GM12878 (cell line): Measurements from ENCODE around the gene CHN1. TPM values are rescaled to one million over a fixed set of nuclear protein-coding genes. Genes with fewer than 3 reads are reported as not detected.

Source experiments
- ATAC-seq: fragments of 200-7000 bp; cut with Tn5 transposase; 3 replicates; pipeline ENCODE4 v1.9.1; 2020; ENCODE audit warnings: mild to moderate bottlenecking, moderate library complexity
- BruUV-seq: library from RNA; stranded (reverse); fragments of 400-500 nt; replicated peaks from 2 replicates; lab custom pipeline; 2021; lab: Mats Ljungman, UMichigan
- CTCF ChIA-PET: fragments of 300-600 bp; sonication (Branson Sonifier 250); formaldehyde crosslinking; extraction: SDS; loops from one replicate; lab custom pipeline; 2021; ENCODE audit warnings: inconsistent platforms; lab: Yijun Ruan, JAX
- POLR2A ChIA-PET: fragments of 350-600 bp; formaldehyde crosslinking; extraction: SDS; loops from one replicate; lab custom pipeline; 2021; ENCODE audit warnings: inconsistent platforms; lab: Charles Lee
- RAD21 ChIA-PET: fragments of 300-600 bp; sonication (Branson Sonifier 250); formaldehyde crosslinking; loops from one replicate; lab custom pipeline; 2023; ENCODE audit warnings: antibody characterized with exemption; ENCODE audit not compliant: unreplicated experiment; lab: Charles Lee
- SMC1A ChIA-PET: fragments of 300-600 bp; sonication (Branson Sonifier 250); formaldehyde crosslinking; loops from one replicate; lab custom pipeline; 2023; ENCODE audit not compliant: unreplicated experiment, uncharacterized antibody; lab: Charles Lee
- DNase-seq: peaks from one replicate; pipeline ENCODE4 v3.0.0-alpha.2; 2011; ENCODE audit warnings: low read depth, low spot score
- FAIRE-seq: peaks from 3 replicates; lab custom pipeline; 2011; peaks lifted over from hg19 to GRCh38; lab: Jason Lieb, UNC
- H2AFZ ChIP-seq: 2 replicates; pipeline ENCODE4 v1.6.0; 2011; ENCODE audit warnings: low read depth, low read length, control low read depth; ENCODE audit not compliant: control insufficient read depth
- H3K27ac ChIP-seq: 2 replicates; pipeline ENCODE4 v1.5.1; 2011; ENCODE audit warnings: control low read depth; ENCODE audit not compliant: control insufficient read depth, insufficient read depth
- H3K27me3 ChIP-seq, 2 experiments: replicated peaks in 1 of 2; 2 replicates each; pipeline versions ENCODE4 v1.6.0 to v1.6.1; 2011; ENCODE audit warnings: low read length in 1 of 2; ENCODE audit not compliant: control insufficient read depth in 2 of 2, insufficient read depth in 2 of 2
- H3K36me3 ChIP-seq, 2 experiments: 2 replicates each; pipeline ENCODE4 v1.5.1; 2011; ENCODE audit warnings: low read length in 1 of 2; ENCODE audit not compliant: control insufficient read depth in 2 of 2, insufficient read depth in 2 of 2
- H3K4me1 ChIP-seq: 2 replicates; pipeline ENCODE4 v1.6.1; 2011; ENCODE audit warnings: mild to moderate bottlenecking, low read length, moderate library complexity, mixed read lengths; ENCODE audit not compliant: control insufficient read depth, insufficient read depth
- H3K4me2 ChIP-seq: 2 replicates; pipeline ENCODE4 v1.6.0; 2011; ENCODE audit warnings: control low read depth; ENCODE audit not compliant: control insufficient read depth, insufficient read depth
- H3K4me3 ChIP-seq: fragments of 200-600 bp; sonication (generic); 2 replicates; pipeline ENCODE4 v1.5.1; 2016
- H3K79me2 ChIP-seq: 2 replicates; pipeline ENCODE4 v1.6.0; 2011; ENCODE audit warnings: low read length; ENCODE audit not compliant: control insufficient read depth, insufficient read depth
- H3K9ac ChIP-seq: 2 replicates; pipeline ENCODE4 v1.8.0; 2011; ENCODE audit warnings: low read length, control low read depth, mixed read lengths; ENCODE audit not compliant: control insufficient read depth, insufficient read depth
- H3K9me3 ChIP-seq: replicated peaks from 3 replicates; pipeline ENCODE4 v1.5.1; 2011; ENCODE audit warnings: mild to moderate bottlenecking, low read length; ENCODE audit not compliant: control insufficient read depth, insufficient read depth
- H4K20me1 ChIP-seq: 2 replicates; pipeline ENCODE4 v1.6.0; 2011; ENCODE audit not compliant: control insufficient read depth, insufficient read depth
- BMI1 ChIP-seq: fragments of 450-650 bp; IDR thresholded peaks from 2 replicates; pipeline ENCODE4 v1.6.1; 2016; ENCODE audit warnings: mild to moderate bottlenecking, moderate library complexity, borderline replicate concordance
- CHD2 ChIP-seq: IDR thresholded peaks from 2 replicates; pipeline ENCODE4 v1.6.1; 2011; ENCODE audit warnings: low read depth, low read length, improper control_type of control experiment, borderline replicate concordance
- E2F8 ChIP-seq: fragments of 450-650 bp; IDR thresholded peaks from 2 replicates; pipeline ENCODE4 v1.6.1; 2018; ENCODE audit warnings: mild to moderate bottlenecking, low read depth, moderate library complexity; ENCODE audit not compliant: partially characterized antibody
- NBN ChIP-seq: fragments of 450-650 bp; IDR thresholded peaks from 2 replicates; pipeline ENCODE4 v1.6.1; 2016
- NFYB ChIP-seq: IDR thresholded peaks from 2 replicates; pipeline ENCODE4 v1.6.1; 2011; ENCODE audit warnings: low read depth, mild to moderate bottlenecking, low read length, improper control_type of control experiment, moderate library complexity; ENCODE audit not compliant: insufficient read depth
- NR2C1 ChIP-seq: fragments of 450-650 bp; IDR thresholded peaks from 2 replicates; pipeline ENCODE4 v1.6.1; 2017; ENCODE audit warnings: antibody characterized with exemption, mild to moderate bottlenecking, moderate library complexity
- NRF1 ChIP-seq: conservative IDR thresholded peaks from 2 replicates; pipeline ENCODE4 v1.6.1; 2011; ENCODE audit warnings: mild to moderate bottlenecking, low read depth, low read length, improper control_type of control experiment
- PBX3 ChIP-seq: IDR thresholded peaks from 2 replicates; pipeline ENCODE4 v1.6.1; 2011; ENCODE audit warnings: mild to moderate bottlenecking, low read depth, low read length, moderate library complexity; ENCODE audit not compliant: insufficient replicate concordance
- ZBED1 ChIP-seq: IDR thresholded peaks from 2 replicates; pipeline ENCODE4 v1.6.1; 2016; ENCODE audit warnings: borderline replicate concordance
- ZNF24 ChIP-seq: fragments of 450-650 bp; IDR thresholded peaks from 2 replicates; pipeline ENCODE4 v1.6.1; 2017; ENCODE audit warnings: antibody characterized with exemption, mild to moderate bottlenecking
- ZNF592 ChIP-seq: fragments of 450-650 bp; IDR thresholded peaks from 2 replicates; pipeline ENCODE4 v1.6.1; 2017; ENCODE audit warnings: mild to moderate bottlenecking, moderate library complexity
- WGBS: methylation state at CpG from one replicate; pipeline ENCODE4 v1.1.6; 2016; ENCODE audit warnings: low lambda C conversion rate; ENCODE audit not compliant: insufficient replicate concordance, insufficient coverage; ENCODE audit errors: missing lambda C conversion rate; 5-methylcytosine and 5-hydroxymethylcytosine counted together
- in situ Hi-C: fragments of 300-500 bp; cut with MboI; formaldehyde crosslinking; loops from 9 replicates; pipeline ENCODE4 v1.14.3; 2018; ENCODE audit warnings: mixed read lengths
- intact Hi-C: fragments of 100-400 bp; cut with micrococcal nuclease; formaldehyde crosslinking; loops from one replicate; pipeline ENCODE4 v1.14.2; 2022; ENCODE audit not compliant: unreplicated experiment
- polyA plus RNA-seq, 11 experiments: library from polyadenylated mRNA; depleted of rRNA in 4 of 11; unstranded in 6 of 11; stranded (reverse) in 5 of 11; fragments of >200 nt; fragmentation: Nextera tagmentation in 4 of 11; fragmentation: Illumina TruSeq in 1 of 11; extraction: Ambion mirVana in 4 of 11; extraction: Trizol in 1 of 11; gene quantifications; 1 replicate in 1 of 11; 2 replicates in 10 of 11; pipeline versions ENCODE4 v1.2.1 to v1.2.3, GENCODE V29; 2011 to 2016; ENCODE audit warnings: inconsistent platforms in 2 of 11, missing spikeins in 2 of 11, low read depth in 1 of 11
- total RNA-seq, 4 experiments: library from RNA; depleted of rRNA in 3 of 4; stranded (reverse); fragments of >200 nt in 3 of 4; fragmentation: Illumina TruSeq in 1 of 4; extraction: Trizol in 1 of 4; gene quantifications; 2 replicates each; pipeline versions ENCODE4 v1.2.1 to v1.2.3, GENCODE V29; 2013 to 2021
- TF ChIP-seq, protein P1 (sequence below): fragments of 150-350 bp; IDR thresholded peaks from 2 replicates; pipeline ENCODE4 v1.6.1; 2016; ENCODE audit warnings: low read depth, low read length

The CHN1 gene
- total and polyA plus RNA-seq, 10 of the 15 experiments (the other 5 are each of a cell fraction or from before 2014, with no cell fraction given) = 0.18 to 0.92 (median 0.53) TPM; not detected in 1

- TF ChIP-seq ZNF592 (no peak), CHD2 (no peak), BMI1 (no peak), ZNF24 (no peak), ZBED1 (no peak), NFYB (no peak), PBX3 (no peak)
Measured at GRCh38 chr2:174979996-174980395, 25.2 kb downstream of the CHN1 start (continued).

- CTCF ChIA-PET = no interaction called here
- intact Hi-C loops = no loop called here
- no TSS peak for BruUV-seq
- no peaks in the 10 kb centered on the region for H3K79me2 ChIP-seq
- ATAC-seq = no peak
- in situ Hi-C loops = no loop called here
- no peak for TF ChIP-seq NRF1
- TF ChIP-seq, protein P1, sequence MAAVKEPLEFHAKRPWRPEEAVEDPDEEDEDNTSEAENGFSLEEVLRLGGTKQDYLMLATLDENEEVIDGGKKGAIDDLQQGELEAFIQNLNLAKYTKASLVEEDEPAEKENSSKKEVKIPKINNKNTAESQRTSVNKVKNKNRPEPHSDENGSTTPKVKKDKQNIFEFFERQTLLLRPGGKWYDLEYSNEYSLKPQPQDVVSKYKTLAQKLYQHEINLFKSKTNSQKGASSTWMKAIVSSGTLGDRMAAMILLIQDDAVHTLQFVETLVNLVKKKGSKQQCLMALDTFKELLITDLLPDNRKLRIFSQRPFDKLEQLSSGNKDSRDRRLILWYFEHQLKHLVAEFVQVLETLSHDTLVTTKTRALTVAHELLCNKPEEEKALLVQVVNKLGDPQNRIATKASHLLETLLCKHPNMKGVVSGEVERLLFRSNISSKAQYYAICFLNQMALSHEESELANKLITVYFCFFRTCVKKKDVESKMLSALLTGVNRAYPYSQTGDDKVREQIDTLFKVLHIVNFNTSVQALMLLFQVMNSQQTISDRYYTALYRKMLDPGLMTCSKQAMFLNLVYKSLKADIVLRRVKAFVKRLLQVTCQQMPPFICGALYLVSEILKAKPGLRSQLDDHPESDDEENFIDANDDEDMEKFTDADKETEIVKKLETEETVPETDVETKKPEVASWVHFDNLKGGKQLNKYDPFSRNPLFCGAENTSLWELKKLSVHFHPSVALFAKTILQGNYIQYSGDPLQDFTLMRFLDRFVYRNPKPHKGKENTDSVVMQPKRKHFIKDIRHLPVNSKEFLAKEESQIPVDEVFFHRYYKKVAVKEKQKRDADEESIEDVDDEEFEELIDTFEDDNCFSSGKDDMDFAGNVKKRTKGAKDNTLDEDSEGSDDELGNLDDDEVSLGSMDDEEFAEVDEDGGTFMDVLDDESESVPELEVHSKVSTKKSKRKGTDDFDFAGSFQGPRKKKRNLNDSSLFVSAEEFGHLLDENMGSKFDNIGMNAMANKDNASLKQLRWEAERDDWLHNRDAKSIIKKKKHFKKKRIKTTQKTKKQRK = no peak
- no peak for TF ChIP-seq NBN
- TF ChIP-seq NR2C1 = no peak
- no peak for TF ChIP-seq E2F8
- TF ChIP-seq, all 136 proteins: peak for 0
- ChIA-PET RAD21 (no interaction called here), POLR2A (no interaction called here), SMC1A (no interaction called here)
- FAIRE-seq (no peak), DNase-seq (no peak)
- H3K27ac ChIP-seq = no peak overlapping the region
- WGBS = 44% methylated on average over 2 of the region's 2 CpGs
- H3K4me3 ChIP-seq = no peak overlapping the region
- H3K4me1 ChIP-seq = no peaks in the 10 kb centered on the region
- no peak overlapping the region for H3K4me2 ChIP-seq
- H4K20me1 ChIP-seq = no peaks in the 10 kb centered on the region
- no peaks in the 10 kb centered on the region for H3K36me3 ChIP-seq
- peaks cover 0 to 1% of the 10 kb centered on the region in 2 experiments; a peak in 1 of 4 replicates for H3K27me3 ChIP-seq
- no peak overlapping the region for H3K9ac ChIP-seq
- no peaks in the 10 kb centered on the region for H3K9me3 ChIP-seq
- H2AFZ ChIP-seq = no peak overlapping the region
Measured at GRCh38 chr2:174977364-174977763, 27.8 kb downstream of the CHN1 start.
